Activated B cell treated with CpG ODN at 0.5 μM for 24 hours (primary cell): ENCODE measurements around the gene ZNF568. TPM values are rescaled to one million over a fixed set of nuclear protein-coding genes. Genes with fewer than 3 reads are reported as not detected.

Experiments used
- ATAC-seq: fragments of 200-7000 bp; cut with Tn5 transposase; one replicate; pipeline ENCODE4 v1.10.0; 2021; ENCODE audit warnings: low read depth, mild to moderate bottlenecking, moderate library complexity
- CTCF ChIA-PET: fragments of 350-600 bp; sonication (Branson Sonifier 250); formaldehyde crosslinking; loops from one replicate; lab custom pipeline; 2021; ENCODE audit warnings: antibody characterized with exemption; lab: Charles Lee
- POLR2A ChIA-PET: fragments of 350-600 bp; sonication (Branson Sonifier 250); formaldehyde crosslinking; loops from one replicate; lab custom pipeline; 2021; ENCODE audit warnings: antibody characterized with exemption; lab: Charles Lee
- DNase-seq: peaks from one replicate; pipeline ENCODE4 v3.0.0; 2022
- H3K27ac Mint-ChIP-seq: one replicate; pipeline ENCODE4 v1.8.0; 2020; ENCODE audit warnings: mixed read lengths
- H3K27me3 Mint-ChIP-seq: one replicate; pipeline ENCODE4 v1.8.0; 2021; ENCODE audit warnings: mixed read lengths
- H3K36me3 Mint-ChIP-seq: one replicate; pipeline ENCODE4 v1.8.0; 2021; ENCODE audit warnings: low read depth, mixed read lengths
- H3K4me1 Mint-ChIP-seq: one replicate; pipeline ENCODE4 v1.8.0; 2021; ENCODE audit warnings: mixed read lengths
- H3K4me3 Mint-ChIP-seq: one replicate; pipeline ENCODE4 v1.8.0; 2020; ENCODE audit warnings: mild to moderate bottlenecking, mixed read lengths
- H3K9me3 Mint-ChIP-seq: one replicate; pipeline ENCODE4 v1.8.0; 2020; ENCODE audit warnings: mixed read lengths
- intact Hi-C: fragments of 100-400 bp; cut with micrococcal nuclease; formaldehyde crosslinking; loops from one replicate; pipeline ENCODE4 v1.15.1; 2024
- total RNA-seq: library from RNA; stranded (reverse); gene quantifications from 2 replicates; pipeline ENCODE4 v1.2.3, GENCODE V29; 2022
- TF ChIP-seq, protein P1 (sequence below): fragments of 200-600 bp; IDR thresholded peaks from one replicate; pipeline ENCODE4 v1.8.0; 2022; ENCODE audit warnings: antibody characterized with exemption, mild to moderate bottlenecking

ZNF568 gene
- total RNA-seq, 1 donor from 2014 or later, result 13.4 TPM

DNA sequence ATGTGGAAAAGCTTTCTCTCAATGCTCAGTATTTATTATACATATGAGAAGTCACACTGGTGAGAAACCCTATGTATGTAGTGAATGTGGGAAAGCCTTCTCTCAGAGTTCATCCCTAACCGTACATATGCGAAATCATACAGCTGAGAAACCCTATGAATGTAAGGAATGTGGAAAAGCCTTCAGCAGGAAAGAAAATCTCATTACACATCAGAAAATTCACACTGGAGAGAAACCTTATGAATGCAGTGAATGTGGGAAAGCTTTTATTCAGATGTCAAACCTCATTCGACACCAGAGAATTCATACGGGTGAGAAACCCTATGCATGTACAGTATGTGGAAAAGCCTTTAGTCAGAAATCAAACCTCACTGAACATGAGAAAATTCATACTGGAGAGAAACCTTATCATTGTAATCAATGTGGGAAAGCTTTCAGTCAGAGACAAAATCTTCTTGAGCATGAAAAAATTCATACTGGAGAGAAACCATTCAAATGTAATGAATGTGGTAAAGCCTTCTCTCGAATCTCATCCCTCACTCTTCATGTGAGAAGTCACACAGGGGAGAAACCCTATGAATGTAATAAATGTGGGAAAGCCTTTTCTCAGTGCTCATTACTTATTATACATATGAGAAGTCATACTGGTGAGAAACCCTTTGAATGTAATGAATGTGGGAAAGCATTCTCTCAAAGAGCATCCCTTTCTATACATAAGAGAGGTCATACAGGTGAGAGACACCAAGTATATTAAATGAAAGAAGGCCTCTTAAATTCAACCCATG lies 34.4 kb downstream of the ZNF568 start:
- ATAC-seq (no peak), DNase-seq (no peak)
- CTCF ChIA-PET, result no interaction called here
- no peak overlapping the region for H3K27ac Mint-ChIP-seq
- POLR2A ChIA-PET, result no interaction called here
- intact Hi-C loops, result no loop called here
- H3K27me3 Mint-ChIP-seq, result no peaks in the 10 kb centered on the region
- H3K4me1 Mint-ChIP-seq, result no peaks in the 10 kb centered on the region
- peaks cover 67% of the 10 kb centered on the region for H3K36me3 Mint-ChIP-seq
- H3K9me3 Mint-ChIP-seq, result peaks cover 41% of the 10 kb centered on the region
- TF ChIP-seq, protein P1, sequence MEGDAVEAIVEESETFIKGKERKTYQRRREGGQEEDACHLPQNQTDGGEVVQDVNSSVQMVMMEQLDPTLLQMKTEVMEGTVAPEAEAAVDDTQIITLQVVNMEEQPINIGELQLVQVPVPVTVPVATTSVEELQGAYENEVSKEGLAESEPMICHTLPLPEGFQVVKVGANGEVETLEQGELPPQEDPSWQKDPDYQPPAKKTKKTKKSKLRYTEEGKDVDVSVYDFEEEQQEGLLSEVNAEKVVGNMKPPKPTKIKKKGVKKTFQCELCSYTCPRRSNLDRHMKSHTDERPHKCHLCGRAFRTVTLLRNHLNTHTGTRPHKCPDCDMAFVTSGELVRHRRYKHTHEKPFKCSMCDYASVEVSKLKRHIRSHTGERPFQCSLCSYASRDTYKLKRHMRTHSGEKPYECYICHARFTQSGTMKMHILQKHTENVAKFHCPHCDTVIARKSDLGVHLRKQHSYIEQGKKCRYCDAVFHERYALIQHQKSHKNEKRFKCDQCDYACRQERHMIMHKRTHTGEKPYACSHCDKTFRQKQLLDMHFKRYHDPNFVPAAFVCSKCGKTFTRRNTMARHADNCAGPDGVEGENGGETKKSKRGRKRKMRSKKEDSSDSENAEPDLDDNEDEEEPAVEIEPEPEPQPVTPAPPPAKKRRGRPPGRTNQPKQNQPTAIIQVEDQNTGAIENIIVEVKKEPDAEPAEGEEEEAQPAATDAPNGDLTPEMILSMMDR, result no peak
- H3K4me3 Mint-ChIP-seq, result no peak overlapping the region

- ATAC-seq (no peak), DNase-seq (no peak)
- Mint-ChIP-seq H3K4me3 (no peak overlapping the region), H3K27ac (no peak overlapping the region), H3K9me3 (peaks cover 23% of the 10 kb centered on the region), H3K27me3 (no peaks in the 10 kb centered on the region), H3K4me1 (no peaks in the 10 kb centered on the region), H3K36me3 (peaks cover 28% of the 10 kb centered on the region)
- intact Hi-C loops, result no loop called here
- ChIA-PET POLR2A (no interaction called here), CTCF (no interaction called here)
- TF ChIP-seq, protein P1, result no peak
These were observed 46.2 kb downstream of the ZNF568 start for GRCh38 chr19:36962346-36962745.

DNA sequence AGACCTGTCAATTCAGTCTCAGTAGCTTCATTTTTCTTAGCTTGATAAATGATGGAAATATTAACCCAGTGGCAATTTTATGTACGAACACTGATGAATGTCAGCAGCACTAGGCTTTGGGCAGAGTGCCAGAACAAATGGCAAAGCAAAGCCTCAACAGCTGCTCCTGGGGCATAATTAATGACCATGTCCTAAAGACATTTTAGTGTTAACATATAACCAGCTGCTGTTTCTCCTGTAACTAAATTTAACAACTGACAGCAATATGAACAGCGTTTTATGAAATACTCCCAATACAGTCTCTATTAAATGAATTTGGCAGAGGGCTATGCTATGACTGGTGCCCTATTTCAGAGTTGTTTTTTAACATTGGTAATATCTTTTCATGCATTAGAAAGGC lies 47.1 kb downstream of the ZNF568 start:
- no peak for ATAC-seq
- Mint-ChIP-seq H3K4me1 (no peaks in the 10 kb centered on the region), H3K9me3 (peaks cover 21% of the 10 kb centered on the region), H3K27ac (no peak overlapping the region), H3K36me3 (peaks cover 23% of the 10 kb centered on the region), H3K4me3 (no peak overlapping the region), H3K27me3 (no peaks in the 10 kb centered on the region)
- DNase-seq, result no peak
- CTCF ChIA-PET, result no interaction called here
- intact Hi-C loops, result no loop called here
- POLR2A ChIA-PET, result no interaction called here
- TF ChIP-seq, protein P1, result no peak

DNA sequence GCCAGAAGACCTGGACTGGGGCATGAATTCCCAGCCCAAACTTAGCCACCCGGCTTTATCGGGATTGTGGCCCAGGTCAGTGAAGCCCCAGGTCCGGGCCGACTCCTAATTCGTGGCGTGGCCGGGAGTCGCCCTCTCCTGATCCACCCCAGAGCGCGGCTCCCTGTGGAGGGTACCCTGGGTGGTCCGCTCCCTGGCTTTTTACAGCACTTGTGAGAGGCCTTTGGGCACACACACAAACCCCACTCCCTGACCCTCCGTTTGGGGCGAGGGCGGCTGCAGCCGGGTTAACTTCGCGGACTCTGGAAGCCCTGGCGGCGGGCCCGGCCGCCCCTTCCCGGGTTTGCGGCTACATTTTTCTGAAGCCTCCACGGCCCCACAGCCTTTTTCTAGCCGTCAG lies 56.4 kb downstream of the ZNF568 start:
- Mint-ChIP-seq H3K9me3 (peaks cover 2% of the 10 kb centered on the region), H3K27ac (peak overlapping the region; percentile 56), H3K27me3 (no peaks in the 10 kb centered on the region), H3K4me3 (peak overlapping the region; percentile 98), H3K4me1 (peaks cover 10% of the 10 kb centered on the region), H3K36me3 (peaks cover 23% of the 10 kb centered on the region)
- CTCF ChIA-PET, result interaction anchor here (1.1 kb wide), 1 partner anchor 362 kb away, joined by 5 read pairs; a partner anchor contains a TSS
- no peak for ATAC-seq
- DNase-seq, result no peak
- intact Hi-C loops, result loop anchor here (2.0 to 10.0 kb wide), 5 partner anchors 342 to 800 kb away; partner anchors contain the start of genes ZNF527, ZNF529 and ZNF793
- TF ChIP-seq, protein P1, result no peak
- POLR2A ChIA-PET, result interaction anchor here (0.7 to 1.9 kb wide), 2 partner anchors 123 to 534 kb away, joined by 3 to 8 read pairs; partner anchors contain the start of genes ZNF345 and ZNF793
